BE2C (cell line): ENCODE measurements around the gene SPOCK2.

ENCODE experiments used
- DNase-seq: peaks from one replicate; pipeline ENCODE4 v3.0.0-alpha.2; 2020
- H3K27me3 ChIP-seq: fragments of 250-450 bp; sonication (Bioruptor Pico); 2 replicates; pipeline ENCODE4 v1.5.1; 2020; ENCODE audit warnings: mild to moderate bottlenecking
- H3K36me3 ChIP-seq: fragments of 250-450 bp; sonication (Bioruptor Pico); 2 replicates; pipeline ENCODE4 v1.5.1; 2020; ENCODE audit warnings: mild to moderate bottlenecking
- H3K4me1 ChIP-seq: fragments of 250-450 bp; sonication (Bioruptor Pico); 2 replicates; pipeline ENCODE4 v1.5.1; 2020
- H3K4me3 ChIP-seq: 2 replicates; pipeline ENCODE4 v1.5.1; 2011; ENCODE audit warnings: low read depth, low read length
- H3K9me3 ChIP-seq: fragments of 250-450 bp; sonication (Bioruptor Pico); 2 replicates; pipeline ENCODE4 v1.5.1; 2020
- TF ChIP-seq, protein P1 (sequence below): IDR thresholded peaks from 2 replicates; pipeline ENCODE4 v1.5.1; 2012; ENCODE audit warnings: mild to moderate bottlenecking, low read depth, low read length

SPOCK2 gene

DNA sequence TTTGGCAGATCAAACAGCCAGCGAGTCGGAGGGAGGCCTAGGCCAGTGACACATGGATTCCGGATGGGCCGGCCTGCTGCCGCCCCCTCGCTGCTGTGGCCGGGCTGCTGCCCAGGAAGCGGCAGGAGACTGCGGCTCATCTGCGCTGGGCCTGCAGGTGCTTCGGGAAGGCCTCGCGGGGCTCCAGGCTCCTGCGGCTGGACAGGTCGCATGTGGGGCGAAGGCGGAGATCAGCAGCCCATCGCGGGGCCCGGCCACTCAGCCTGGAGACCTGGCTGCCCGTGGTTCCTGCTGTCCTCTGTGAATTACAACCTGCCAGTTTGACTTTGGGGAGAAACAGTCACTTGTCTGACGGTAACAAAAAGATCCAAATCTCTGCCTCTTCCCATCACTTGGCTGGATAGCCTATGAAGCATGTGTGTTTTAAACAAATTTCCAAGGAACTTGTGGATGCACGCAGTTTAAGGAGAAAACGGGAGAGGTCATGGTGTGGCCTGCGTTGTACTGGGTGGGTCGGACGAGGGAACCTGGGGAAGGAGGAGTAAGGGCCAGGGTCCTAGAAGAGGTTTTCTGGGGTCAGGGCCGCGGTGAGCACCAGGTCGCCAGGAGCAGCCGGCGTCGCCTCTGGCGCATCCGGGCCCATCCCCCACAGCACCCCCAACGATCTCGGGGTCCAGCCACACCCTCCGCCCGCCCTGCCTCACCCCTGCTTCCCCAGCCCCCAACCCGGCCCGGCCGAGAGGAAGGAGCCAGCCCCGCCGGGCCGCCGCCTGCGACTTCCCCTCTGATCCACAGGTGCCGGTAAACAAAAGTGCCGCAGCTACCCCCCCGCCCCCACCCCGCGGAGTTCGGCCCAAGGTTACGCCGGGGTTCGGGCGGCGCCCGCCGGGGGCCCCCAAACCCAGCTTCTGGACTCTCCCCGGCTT is 1.6 kb downstream of the SPOCK2 start:
- H3K36me3 ChIP-seq: no peaks in the 10 kb centered on the region
- no peak for DNase-seq
- TF ChIP-seq, protein P1, sequence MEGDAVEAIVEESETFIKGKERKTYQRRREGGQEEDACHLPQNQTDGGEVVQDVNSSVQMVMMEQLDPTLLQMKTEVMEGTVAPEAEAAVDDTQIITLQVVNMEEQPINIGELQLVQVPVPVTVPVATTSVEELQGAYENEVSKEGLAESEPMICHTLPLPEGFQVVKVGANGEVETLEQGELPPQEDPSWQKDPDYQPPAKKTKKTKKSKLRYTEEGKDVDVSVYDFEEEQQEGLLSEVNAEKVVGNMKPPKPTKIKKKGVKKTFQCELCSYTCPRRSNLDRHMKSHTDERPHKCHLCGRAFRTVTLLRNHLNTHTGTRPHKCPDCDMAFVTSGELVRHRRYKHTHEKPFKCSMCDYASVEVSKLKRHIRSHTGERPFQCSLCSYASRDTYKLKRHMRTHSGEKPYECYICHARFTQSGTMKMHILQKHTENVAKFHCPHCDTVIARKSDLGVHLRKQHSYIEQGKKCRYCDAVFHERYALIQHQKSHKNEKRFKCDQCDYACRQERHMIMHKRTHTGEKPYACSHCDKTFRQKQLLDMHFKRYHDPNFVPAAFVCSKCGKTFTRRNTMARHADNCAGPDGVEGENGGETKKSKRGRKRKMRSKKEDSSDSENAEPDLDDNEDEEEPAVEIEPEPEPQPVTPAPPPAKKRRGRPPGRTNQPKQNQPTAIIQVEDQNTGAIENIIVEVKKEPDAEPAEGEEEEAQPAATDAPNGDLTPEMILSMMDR: no peak
- H3K4me3 ChIP-seq: no peak overlapping the region
- H3K9me3 ChIP-seq: no peaks in the 10 kb centered on the region
- peaks cover 11% of the 10 kb centered on the region for H3K27me3 ChIP-seq
- no peaks in the 10 kb centered on the region; the same call in 1 of the 2 replicates for H3K4me1 ChIP-seq

DNA sequence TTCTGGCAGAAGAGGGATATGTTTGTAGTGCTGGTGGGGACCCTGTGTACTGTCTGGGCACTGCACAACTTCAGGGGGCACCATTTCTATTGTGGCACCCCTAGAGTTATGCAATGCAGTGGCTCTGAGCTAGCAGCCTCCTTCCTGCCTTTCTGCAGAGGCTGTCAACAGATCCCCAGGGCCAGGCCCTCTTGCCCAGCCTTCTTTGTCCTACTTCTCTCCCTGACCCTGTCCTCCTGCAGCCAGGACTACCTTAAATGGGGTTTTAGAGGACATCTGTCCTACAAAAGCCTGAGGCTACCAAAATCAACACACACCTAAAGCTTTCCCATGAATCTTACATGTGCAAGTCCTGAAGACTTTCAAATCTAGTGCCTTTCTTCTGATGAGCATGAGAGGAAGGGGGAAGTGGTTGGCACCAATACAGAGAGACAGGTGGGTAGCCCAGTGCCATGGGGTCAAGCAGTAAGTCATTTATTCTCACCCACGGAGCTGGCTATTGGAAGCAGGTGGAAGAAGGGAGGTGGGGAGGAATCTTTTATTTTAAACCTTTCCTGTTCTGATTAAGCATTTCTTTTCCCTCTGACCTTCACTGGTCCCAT is 2.4 kb downstream of the SPOCK2 start:
- Histone ChIP-seq H3K9me3 (no peaks in the 10 kb centered on the region), H3K27me3 (peaks cover 11% of the 10 kb centered on the region), H3K36me3 (no peaks in the 10 kb centered on the region), H3K4me1 (no peaks in the 10 kb centered on the region; the same call in 1 of the 2 replicates), H3K4me3 (no peak overlapping the region)
- TF ChIP-seq, protein P1: no peak
- DNase-seq: no peak

GRCh38 chr10:72085166-72085565 is 3.2 kb downstream of the SPOCK2 start:
- Histone ChIP-seq H3K9me3 (no peaks in the 10 kb centered on the region), H3K4me1 (no peaks in the 10 kb centered on the region; the same call in 1 of the 2 replicates), H3K4me3 (no peak overlapping the region), H3K27me3 (peaks cover 11% of the 10 kb centered on the region), H3K36me3 (no peaks in the 10 kb centered on the region)
- no peak for DNase-seq
- TF ChIP-seq, protein P1: no peak

DNA sequence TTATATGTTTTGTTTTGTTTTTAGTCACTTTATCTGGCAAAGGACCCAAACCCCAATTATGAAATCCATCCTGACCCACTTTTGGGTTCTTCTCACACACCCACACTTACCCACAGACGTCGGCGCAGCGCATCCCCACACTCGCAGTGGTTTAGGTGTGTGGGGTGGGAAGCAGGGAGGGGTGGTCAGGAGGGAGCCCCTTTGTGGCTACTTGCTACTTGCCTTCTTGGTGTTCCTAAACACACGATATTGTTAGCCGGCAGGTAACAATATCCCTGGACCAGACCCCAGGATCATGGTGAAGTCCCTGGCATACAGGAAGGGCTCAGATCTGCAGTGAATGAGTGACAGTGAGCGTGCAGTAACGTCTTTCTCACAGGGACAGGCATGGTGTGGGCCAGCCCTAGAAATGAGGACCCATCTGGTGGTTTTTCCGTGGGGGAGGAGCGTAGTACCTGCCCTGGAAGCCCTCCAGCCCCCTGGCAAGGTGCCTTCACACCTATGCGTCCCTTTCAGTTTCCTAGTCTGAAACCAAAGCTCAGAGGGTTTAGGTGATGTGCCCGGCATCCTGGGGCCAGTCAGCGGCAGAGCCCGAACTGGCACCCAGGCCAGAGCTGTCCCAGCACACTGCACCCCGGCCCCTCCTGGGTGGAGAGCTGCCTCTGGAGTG is 4.4 kb downstream of the SPOCK2 start:
- TF ChIP-seq, protein P1: no peak
- no peak for DNase-seq
- no peak overlapping the region for H3K4me3 ChIP-seq

DNA sequence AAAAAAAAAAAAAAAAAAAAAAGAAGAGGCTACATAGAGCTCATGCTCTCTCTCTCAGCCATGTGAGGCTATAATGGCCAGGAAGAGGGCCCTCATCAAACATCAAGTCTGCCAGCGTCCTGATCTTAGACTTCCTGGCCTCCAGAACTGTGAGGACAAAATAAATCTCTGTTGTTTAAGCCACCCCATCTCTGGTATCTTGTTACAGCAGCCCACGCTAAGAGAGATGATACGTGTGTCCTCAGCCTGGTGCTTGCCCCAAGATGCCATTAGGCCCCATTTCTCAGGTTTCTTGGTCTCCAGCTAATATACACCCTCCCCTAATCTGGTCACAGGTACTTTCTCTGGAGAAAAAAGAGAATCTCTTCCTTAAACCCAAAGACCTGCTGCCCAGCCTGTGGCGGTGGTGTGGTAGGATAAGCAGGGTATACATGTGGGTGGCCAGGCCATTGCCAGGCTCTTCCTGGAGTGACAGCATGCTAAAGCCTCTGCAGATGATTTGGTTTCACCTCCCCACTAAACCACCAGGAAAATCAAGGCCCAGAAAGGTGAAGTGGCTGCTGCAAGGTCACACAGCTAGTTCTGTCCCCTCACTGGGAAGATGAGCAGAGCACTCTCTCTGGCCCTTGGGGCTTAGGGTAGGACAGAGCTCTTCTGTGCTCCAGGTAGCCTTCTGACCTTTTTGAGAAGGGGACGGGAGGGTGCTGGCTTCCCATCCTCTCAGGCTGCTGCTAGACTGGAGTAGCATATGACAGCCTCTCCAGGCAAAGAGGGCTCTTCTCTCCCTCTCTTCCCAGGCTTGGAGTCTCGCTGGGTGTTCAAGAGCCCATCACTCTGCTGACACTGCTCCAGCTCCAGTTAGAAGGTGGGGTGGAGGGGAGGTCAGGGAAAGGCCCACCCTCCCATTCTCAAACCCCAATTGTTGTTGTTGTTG is 5.2 kb downstream of the SPOCK2 start:
- Histone ChIP-seq H3K9me3 (no peaks in the 10 kb centered on the region), H3K4me1 (no peaks in the 10 kb centered on the region), H3K4me3 (no peak overlapping the region), H3K27me3 (peaks cover 7% of the 10 kb centered on the region), H3K36me3 (no peaks in the 10 kb centered on the region)
- TF ChIP-seq, protein P1: no peak
- no peak for DNase-seq

More for the DNA sequence above, 4.4 kb downstream of the SPOCK2 start:
- no peaks in the 10 kb centered on the region; the same call in 1 of the 2 replicates for H3K4me1 ChIP-seq
- H3K9me3 ChIP-seq: no peaks in the 10 kb centered on the region
- peaks cover 11% of the 10 kb centered on the region for H3K27me3 ChIP-seq
- H3K36me3 ChIP-seq: no peaks in the 10 kb centered on the region
